HL-60 (cell line): ENCODE data around the gene MYRIP.

Source experiments
- GABPA ChIP-seq: IDR thresholded peaks from 2 replicates; pipeline ENCODE4 v1.6.1; 2012; ENCODE audit warnings: low read depth
- POLR2AphosphoS5 ChIP-seq: IDR thresholded peaks from 2 replicates; pipeline ENCODE4 v1.6.1; 2012; ENCODE audit warnings: low read depth
- REST ChIP-seq: IDR thresholded peaks from 2 replicates; pipeline ENCODE4 v1.6.1; 2012; ENCODE audit warnings: low read depth; ENCODE audit not compliant: insufficient replicate concordance
- SPI1 ChIP-seq: IDR thresholded peaks from 2 replicates; pipeline ENCODE4 v1.6.1; 2012; ENCODE audit warnings: low read depth, mild to moderate bottlenecking, borderline replicate concordance
- TF ChIP-seq, protein P1 (sequence below): IDR thresholded peaks from one replicate; pipeline ENCODE4 v1.5.1; 2011; ENCODE audit warnings: low read length, control low read depth, inconsistent platforms; ENCODE audit not compliant: insufficient read depth

DNA sequence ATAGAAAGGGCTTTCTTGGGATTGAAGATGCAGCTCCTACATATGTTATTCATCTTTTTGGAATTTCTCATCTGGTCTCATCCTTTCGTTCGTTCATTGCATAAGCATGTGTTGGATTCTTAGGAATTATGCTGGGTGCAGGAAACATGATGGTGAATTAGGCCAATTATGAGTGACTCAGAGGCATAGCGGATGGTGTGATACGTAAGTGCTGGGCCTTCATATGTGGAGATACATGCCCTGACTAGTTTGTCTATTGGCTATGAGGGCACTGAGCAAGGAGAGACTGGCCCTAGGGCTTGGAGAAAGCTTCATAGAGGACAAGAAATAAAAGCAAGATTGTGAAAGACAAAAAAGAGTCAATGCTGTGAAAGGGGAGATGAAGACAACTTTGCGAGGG, 235.1 kb downstream of the MYRIP start:
- TF ChIP-seq, protein P1, sequence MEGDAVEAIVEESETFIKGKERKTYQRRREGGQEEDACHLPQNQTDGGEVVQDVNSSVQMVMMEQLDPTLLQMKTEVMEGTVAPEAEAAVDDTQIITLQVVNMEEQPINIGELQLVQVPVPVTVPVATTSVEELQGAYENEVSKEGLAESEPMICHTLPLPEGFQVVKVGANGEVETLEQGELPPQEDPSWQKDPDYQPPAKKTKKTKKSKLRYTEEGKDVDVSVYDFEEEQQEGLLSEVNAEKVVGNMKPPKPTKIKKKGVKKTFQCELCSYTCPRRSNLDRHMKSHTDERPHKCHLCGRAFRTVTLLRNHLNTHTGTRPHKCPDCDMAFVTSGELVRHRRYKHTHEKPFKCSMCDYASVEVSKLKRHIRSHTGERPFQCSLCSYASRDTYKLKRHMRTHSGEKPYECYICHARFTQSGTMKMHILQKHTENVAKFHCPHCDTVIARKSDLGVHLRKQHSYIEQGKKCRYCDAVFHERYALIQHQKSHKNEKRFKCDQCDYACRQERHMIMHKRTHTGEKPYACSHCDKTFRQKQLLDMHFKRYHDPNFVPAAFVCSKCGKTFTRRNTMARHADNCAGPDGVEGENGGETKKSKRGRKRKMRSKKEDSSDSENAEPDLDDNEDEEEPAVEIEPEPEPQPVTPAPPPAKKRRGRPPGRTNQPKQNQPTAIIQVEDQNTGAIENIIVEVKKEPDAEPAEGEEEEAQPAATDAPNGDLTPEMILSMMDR: no peak
- TF ChIP-seq GABPA (no peak), POLR2AphosphoS5 (no peak), REST (no peak), SPI1 (no peak)
